ENCODE data around the gene ZNF366. TPM values are rescaled to one million over a fixed set of nuclear protein-coding genes. Genes with fewer than 3 reads are reported as not detected.
A peak's percentile ranks its signal among the peaks of the same experiment; 100 is the strongest.

The ZNF366 gene
- total RNA-seq, 1 donor: not detected

GRCh38 chr5:72467461-72467860 is 39.7 kb downstream of the ZNF366 start:
- DNase-seq (ENCODE audit: low read depth): no peak
- TF ChIP-seq CTCF (IDR thresholded peaks at IDR 0.05; ENCODE audit: insufficient read depth, low read length): no peak
- H3K4me3 ChIP-seq (ENCODE audit: low read depth, low read length): no peak overlapping the region

GRCh38 chr5:72465601-72466563 is 41.3 kb downstream of the ZNF366 start:
- no peak for TF ChIP-seq CTCF (IDR thresholded peaks at IDR 0.05; ENCODE audit: insufficient read depth, low read length)
- peak; percentile 37 for DNase-seq (ENCODE audit: low read depth)
- no peak overlapping the region for H3K4me3 ChIP-seq (ENCODE audit: low read depth, low read length)

- no peak overlapping the region for H3K4me3 ChIP-seq (ENCODE audit: low read depth, low read length)
- TF ChIP-seq CTCF (IDR thresholded peaks at IDR 0.05; ENCODE audit: insufficient read depth, low read length): no peak
- no peak for DNase-seq (ENCODE audit: low read depth)
These were observed 42.1 kb downstream of the ZNF366 start for GRCh38 chr5:72465066-72465465.

- TF ChIP-seq CTCF (IDR thresholded peaks at IDR 0.05; ENCODE audit: insufficient read depth, low read length): no peak
- DNase-seq (ENCODE audit: low read depth): no peak
- H3K4me3 ChIP-seq (ENCODE audit: low read depth, low read length): no peak overlapping the region
These were observed 43.1 kb downstream of the ZNF366 start for GRCh38 chr5:72464071-72464470.

- TF ChIP-seq CTCF (IDR thresholded peaks at IDR 0.05; ENCODE audit: insufficient read depth, low read length): peak; percentile 3
- no peak overlapping the region for H3K4me3 ChIP-seq (ENCODE audit: low read depth, low read length)
- DNase-seq (ENCODE audit: low read depth): no peak
These were observed 43.7 kb downstream of the ZNF366 start for GRCh38 chr5:72463449-72464052.

GRCh38 chr5:72460413-72460812 is 46.8 kb downstream of the ZNF366 start:
- no peak for TF ChIP-seq CTCF (IDR thresholded peaks at IDR 0.05; ENCODE audit: insufficient read depth, low read length)
- H3K4me3 ChIP-seq (ENCODE audit: low read depth, low read length): no peak overlapping the region
- DNase-seq (ENCODE audit: low read depth): no peak

All from fibroblast of the aortic adventitia (primary cell).